SK-N-SH (cell line): ENCODE measurements around the gene HP. TPM values are rescaled to one million over a fixed set of nuclear protein-coding genes. Genes with fewer than 3 reads are reported as not detected.

ENCODE experiments used
- CTCF ChIA-PET: fragments of 300-600, 350-600 bp; formaldehyde crosslinking; extraction: SDS; loops from one replicate; lab custom pipeline; 2021; lab: Yijun Ruan, JAX
- POLR2A ChIA-PET: fragments of 350-600 bp; sonication (Branson Sonifier 250); formaldehyde crosslinking; extraction: SDS; loops from one replicate; lab custom pipeline; 2020; ENCODE audit warnings: antibody characterized with exemption, inconsistent platforms; lab: Yijun Ruan, JAX
- DNase-seq: peaks from one replicate; pipeline ENCODE4 v3.0.0; 2012
- H2AFZ ChIP-seq: fragments of 200-600 bp; sonication (generic); 2 replicates; pipeline ENCODE4 v1.8.1; 2016; ENCODE audit warnings: antibody characterized with exemption, mild to moderate bottlenecking, low read depth
- H3F3A ChIP-seq: fragments of 200-600 bp; sonication (generic); replicated peaks from 2 replicates; pipeline ENCODE3; 2016; ENCODE audit warnings: antibody characterized with exemption, mild to moderate bottlenecking; ENCODE audit not compliant: insufficient read depth
- H3K27ac ChIP-seq, 2 experiments: fragments of 200-500 bp in 1 of 2; fragments of 200-600 bp in 1 of 2; sonication (Bioruptor generic) in 1 of 2; sonication (generic), shearing (Covaris generic) in 1 of 2; 2 replicates each; pipeline versions ENCODE4 v1.5.1 to v1.6.1; 2014 to 2016; ENCODE audit warnings: low read depth in 2 of 2, inconsistent platforms in 1 of 2, low read length in 1 of 2, mild to moderate bottlenecking in 1 of 2, mixed read lengths in 1 of 2
- H3K27me3 ChIP-seq: fragments of 200-600 bp; sonication (generic), shearing (Covaris generic); 2 replicates; pipeline ENCODE4 v1.6.1; 2016; ENCODE audit warnings: mixed run types; ENCODE audit not compliant: insufficient read depth
- H3K36me3 ChIP-seq, 2 experiments: fragments of 200-500 bp in 1 of 2; fragments of 200-600 bp in 1 of 2; sonication (Bioruptor generic) in 1 of 2; sonication (generic) in 1 of 2; replicated peaks in 1 of 2; 2 replicates each; pipeline versions ENCODE3 to v1.5.1; 2014 to 2016; ENCODE audit warnings: low read length in 1 of 2, mild to moderate bottlenecking in 1 of 2; ENCODE audit not compliant: insufficient read depth in 2 of 2, control insufficient read depth in 1 of 2
- H3K4me1 ChIP-seq, 2 experiments: fragments of 200-500 bp in 1 of 2; fragments of 200-600 bp in 1 of 2; sonication (Bioruptor generic) in 1 of 2; sonication (generic), shearing (Covaris generic) in 1 of 2; 2 replicates each; pipeline versions ENCODE4 v1.5.1 to v1.6.1; 2014 to 2016; ENCODE audit warnings: low read depth in 1 of 2, low read length in 1 of 2, mixed run types in 1 of 2; ENCODE audit not compliant: insufficient read depth in 2 of 2, control insufficient read depth in 1 of 2
- H3K4me2 ChIP-seq: fragments of 200-600 bp; sonication (generic), shearing (Covaris generic); 2 replicates; pipeline ENCODE4 v1.6.1; 2017; ENCODE audit warnings: mixed run types
- H3K4me3 ChIP-seq, 2 experiments: fragments of 200-500 bp in 1 of 2; fragments of 200-600 bp in 1 of 2; sonication (Bioruptor generic) in 1 of 2; sonication (generic), shearing (Covaris generic) in 1 of 2; 2 replicates each; pipeline versions ENCODE4 v1.5.1 to v1.8.1; 2014 to 2016; ENCODE audit warnings: low read depth in 2 of 2, inconsistent platforms in 1 of 2, low read length in 1 of 2, mild to moderate bottlenecking in 1 of 2, mixed read lengths in 1 of 2, moderate library complexity in 1 of 2
- H3K79me2 ChIP-seq: fragments of 200-600 bp; sonication (generic); 2 replicates; pipeline ENCODE4 v1.8.1; 2017; ENCODE audit warnings: mild to moderate bottlenecking; ENCODE audit not compliant: insufficient read depth
- H3K9ac ChIP-seq: fragments of 200-600 bp; sonication (generic); 2 replicates; pipeline ENCODE4 v1.6.1; 2017; ENCODE audit warnings: mixed run types
- H3K9me2 ChIP-seq: fragments of 200-600 bp; sonication (generic); 2 replicates; pipeline ENCODE4 v1.6.1; 2017; ENCODE audit warnings: mixed run types
- H3K9me3 ChIP-seq: fragments of 200-600 bp; sonication (generic); 2 replicates; pipeline ENCODE4 v1.6.1; 2017; ENCODE audit warnings: mixed run types, mild to moderate bottlenecking, moderate library complexity
- H4K20me1 ChIP-seq: fragments of 200-600 bp; sonication (generic); 2 replicates; pipeline ENCODE4 v1.6.1; 2017; ENCODE audit warnings: mild to moderate bottlenecking, mixed run types; ENCODE audit not compliant: insufficient read depth
- ELF1 ChIP-seq: IDR thresholded peaks from 2 replicates; pipeline ENCODE4 v1.4.0; 2012
- REST ChIP-seq: IDR thresholded peaks from 2 replicates; pipeline ENCODE4 v1.6.1; 2012; ENCODE audit warnings: mild to moderate bottlenecking, low read depth, low read length, moderate library complexity
- RFX5 ChIP-seq: IDR thresholded peaks from 2 replicates; pipeline ENCODE4 v1.6.1; 2012; ENCODE audit warnings: mild to moderate bottlenecking, improper control_type of control experiment, low read length
- ZBTB33 ChIP-seq: IDR thresholded peaks from 2 replicates; pipeline ENCODE4 v1.4.0; 2012; ENCODE audit warnings: low read depth, borderline replicate concordance
- WGBS: methylation state at CpG from one replicate; pipeline ENCODE4 v1.1.6; 2017; ENCODE audit warnings: low lambda C conversion rate; 5-methylcytosine and 5-hydroxymethylcytosine counted together
- polyA plus RNA-seq, 3 experiments: library from polyadenylated mRNA; depleted of rRNA; stranded (reverse); fragments of >200 nt; gene quantifications; 2 replicates each; pipeline ENCODE4 v1.2.3, GENCODE V29; 2012

Gene HP
- polyA plus RNA-seq, 1 of the 3 experiments (the other 2 are of a cell fraction), result not detected

- ChIA-PET CTCF (interaction anchor here (0.8 to 1.5 kb wide), 3 partner anchors 28 to 371 kb away, joined by 3 to 8 read pairs (median 6); no protein-coding TSS in a partner anchor), POLR2A (no interaction called here)
- H3K79me2 ChIP-seq, result peaks cover 62% of the 10 kb centered on the region
- peak overlapping the region; percentile 76 for H2AFZ ChIP-seq
- TF ChIP-seq RFX5 (no peak), REST (no peak), ZBTB33 (no peak)
- no peaks in the 10 kb centered on the region for H4K20me1 ChIP-seq
- 5% methylated on average over 11 of the region's 11 CpGs for WGBS
- peaks cover 22 to 45% of the 10 kb centered on the region in 2 experiments for H3K36me3 ChIP-seq
- H3K9me3 ChIP-seq, result no peaks in the 10 kb centered on the region
- H3K27me3 ChIP-seq, result no peaks in the 10 kb centered on the region
- H3K9me2 ChIP-seq, result no peaks in the 10 kb centered on the region
- H3F3A ChIP-seq, result peaks cover 4% of the 10 kb centered on the region
- peaks cover 9 to 19% of the 10 kb centered on the region in 2 experiments; a peak in 3 of 4 replicates for H3K4me1 ChIP-seq
- peak overlapping the region; percentile 69 to 84 for H3K27ac ChIP-seq
- peak overlapping the region; percentile 85 for H3K4me2 ChIP-seq
- H3K4me3 ChIP-seq, result peak overlapping the region; percentile 97 to 100
- peak overlapping the region; percentile 85 for H3K9ac ChIP-seq
- no peak for DNase-seq
Observed at GRCh38 chr16:72094266-72094610, 39.9 kb downstream of the HP start.

GRCh38 chr16:72098936-72099335 lies 44.6 kb downstream of the HP start:
- 0 out of 2 replicates have a peak, but pooled peaks cover 5% of the 10 kb centered on the region for H4K20me1 ChIP-seq
- H3K36me3 ChIP-seq, result peaks cover 29 to 76% of the 10 kb centered on the region in 2 experiments
- H3K27ac ChIP-seq, result no peak overlapping the region
- H3F3A ChIP-seq, result no peaks in the 10 kb centered on the region
- no peak overlapping the region for H2AFZ ChIP-seq
- peaks cover 29% of the 10 kb centered on the region for H3K79me2 ChIP-seq
- no peak overlapping the region for H3K4me3 ChIP-seq
- DNase-seq, result no peak
- WGBS, result 65% methylated on average over 11 of the region's 15 CpGs
- no peak overlapping the region for H3K4me2 ChIP-seq
- H3K9ac ChIP-seq, result no peak overlapping the region
- ChIA-PET POLR2A (no interaction called here), CTCF (interaction anchor here (0.8 to 8.3 kb wide), 6 partner anchors 13 to 31 kb away, joined by 3 to 48 read pairs (median 4); no protein-coding TSS in a partner anchor)
- no peaks in the 10 kb centered on the region for H3K9me2 ChIP-seq
- H3K4me1 ChIP-seq, result peaks cover 8 to 9% of the 10 kb centered on the region in 2 experiments; a peak in 3 of 4 replicates
- TF ChIP-seq ELF1, result no peak
- TF ChIP-seq, all 33 proteins: peak for 0
- H3K9me3 ChIP-seq, result no peaks in the 10 kb centered on the region
- H3K27me3 ChIP-seq, result no peaks in the 10 kb centered on the region
